HG02885 (cell line): ENCODE data around the gene CTRB1.

Experiments used
- ATAC-seq: cut with Tn5 transposase; IDR thresholded peaks from one replicate; pipeline ENCODE4 v1.9.1; 2021; ENCODE audit warnings: mild to moderate bottlenecking; ENCODE audit not compliant: unreplicated experiment, poor library complexity

The CTRB1 gene

GRCh38 chr16:75251280-75252048 is 32.7 kb downstream of the CTRB1 start, which contains the start of gene BCAR1:
TSS of gene BCAR1 (minus strand) at chr16:75251624. CDS start at chr16:75251482, 142 bp downstream.
- ATAC-seq, result peak; percentile 82

- no peak for ATAC-seq
These were observed 33.5 kb downstream of the CTRB1 start for GRCh38 chr16:75252049-75252864.

GRCh38 chr16:75252946-75253911 is 34.4 kb downstream of the CTRB1 start:
- no peak for ATAC-seq

- ATAC-seq, result no peak
These were observed 35.6 kb downstream of the CTRB1 start for GRCh38 chr16:75254359-75254837.

- ATAC-seq, result no peak
These were observed 37.3 kb downstream of the CTRB1 start for GRCh38 chr16:75256059-75256571.

- no peak for ATAC-seq
These were observed 38.0 kb downstream of the CTRB1 start for GRCh38 chr16:75256696-75257343.

GRCh38 chr16:75257886-75258806 is 39.4 kb downstream of the CTRB1 start:
- no peak for ATAC-seq

- no peak for ATAC-seq
These were observed 40.0 kb downstream of the CTRB1 start for GRCh38 chr16:75258807-75259141.

- no peak for ATAC-seq
These were observed 42.2 kb downstream of the CTRB1 start for GRCh38 chr16:75260851-75261589.

GRCh38 chr16:75261590-75262078 is 42.8 kb downstream of the CTRB1 start:
- no peak for ATAC-seq

- no peak for ATAC-seq
These were observed 43.5 kb downstream of the CTRB1 start for GRCh38 chr16:75262104-75262799.

GRCh38 chr16:75262800-75263127 is 44.0 kb downstream of the CTRB1 start:
- no peak for ATAC-seq

GRCh38 chr16:75263291-75263962 is 44.6 kb downstream of the CTRB1 start:
- ATAC-seq, result no peak

- no peak for ATAC-seq
These were observed 45.2 kb downstream of the CTRB1 start for GRCh38 chr16:75263963-75264445.

GRCh38 chr16:75264457-75264998 is 45.7 kb downstream of the CTRB1 start:
- no peak for ATAC-seq
